Peyer's patch (tissue), 4 donors: ENCODE measurements around the gene RASGRP4.

Experiments used
- CTCF ChIP-seq, 6 experiments: fragments of 450-650 bp in 4 of 6; fragments of 200-600 bp in 2 of 6; sonication (generic) in 1 of 6; IDR thresholded peaks; one replicate each; pipeline ENCODE4 v1.5.1; 2017 to 2019; ENCODE audit warnings: antibody characterized with exemption in 6 of 6, mild to moderate bottlenecking in 3 of 6, moderate library complexity in 1 of 6
- POLR2A ChIP-seq, 2 donors: fragments of 450-650 bp; IDR thresholded peaks; one replicate each; pipeline ENCODE4 v1.5.1; 2017; ENCODE audit warnings: antibody characterized with exemption in 2 of 2, mild to moderate bottlenecking in 2 of 2, moderate library complexity in 2 of 2

GRCh38 chr19:38385057-38385803 lies 40.8 kb downstream of the RASGRP4 start:
- TF ChIP-seq CTCF (IDR thresholded peaks at IDR 0.05) (no peak), POLR2A (IDR thresholded peaks at IDR 0.05) (no peak)
